Activated CD4-positive, alpha-beta T cell treated with anti-CD3 and anti-CD28 coated beads, Interleukin-2, amount 10 ng/mL, durations not matched to agents 24 days and 14 days (primary cell): Measurements from ENCODE around the gene CCDC78. TPM values are rescaled to one million over a fixed set of nuclear protein-coding genes. Genes with fewer than 3 reads are reported as not detected.
"Not testable (repeated sequence)": the region's sequence is repeated elsewhere in the genome, so short reads cannot be mapped to it uniquely, and the experiment has no call there.

Experiments used
- DNase-seq: peaks from one replicate; pipeline ENCODE4 v3.0.0; 2022
- H3K27ac Mint-ChIP-seq: one replicate; pipeline ENCODE4 v1.8.0; 2022; ENCODE audit warnings: mild to moderate bottlenecking, mixed read lengths
- H3K27me3 Mint-ChIP-seq: one replicate; pipeline ENCODE4 v1.8.0; 2022; ENCODE audit warnings: mixed read lengths
- H3K36me3 Mint-ChIP-seq: one replicate; pipeline ENCODE4 v1.8.0; 2022; ENCODE audit warnings: low read depth, mild to moderate bottlenecking, mixed read lengths
- H3K4me1 Mint-ChIP-seq: one replicate; pipeline ENCODE4 v1.8.0; 2021; ENCODE audit warnings: mixed read lengths
- H3K4me3 Mint-ChIP-seq: one replicate; pipeline ENCODE4 v1.8.0; 2022; ENCODE audit warnings: mild to moderate bottlenecking, moderate library complexity, mixed read lengths
- H3K9me3 Mint-ChIP-seq: one replicate; pipeline ENCODE4 v1.8.0; 2021; ENCODE audit warnings: mixed read lengths
- intact Hi-C: fragments of 100-400 bp; cut with micrococcal nuclease; formaldehyde crosslinking; loops from one replicate; pipeline ENCODE4 v1.15.1; 2023
- total RNA-seq: library from RNA; stranded (reverse); gene quantifications from 2 replicates; pipeline ENCODE4 v1.2.3, GENCODE V29; 2022

The CCDC78 gene
- total RNA-seq, 1 donor from 2014 or later, result 6.9 TPM

DNA sequence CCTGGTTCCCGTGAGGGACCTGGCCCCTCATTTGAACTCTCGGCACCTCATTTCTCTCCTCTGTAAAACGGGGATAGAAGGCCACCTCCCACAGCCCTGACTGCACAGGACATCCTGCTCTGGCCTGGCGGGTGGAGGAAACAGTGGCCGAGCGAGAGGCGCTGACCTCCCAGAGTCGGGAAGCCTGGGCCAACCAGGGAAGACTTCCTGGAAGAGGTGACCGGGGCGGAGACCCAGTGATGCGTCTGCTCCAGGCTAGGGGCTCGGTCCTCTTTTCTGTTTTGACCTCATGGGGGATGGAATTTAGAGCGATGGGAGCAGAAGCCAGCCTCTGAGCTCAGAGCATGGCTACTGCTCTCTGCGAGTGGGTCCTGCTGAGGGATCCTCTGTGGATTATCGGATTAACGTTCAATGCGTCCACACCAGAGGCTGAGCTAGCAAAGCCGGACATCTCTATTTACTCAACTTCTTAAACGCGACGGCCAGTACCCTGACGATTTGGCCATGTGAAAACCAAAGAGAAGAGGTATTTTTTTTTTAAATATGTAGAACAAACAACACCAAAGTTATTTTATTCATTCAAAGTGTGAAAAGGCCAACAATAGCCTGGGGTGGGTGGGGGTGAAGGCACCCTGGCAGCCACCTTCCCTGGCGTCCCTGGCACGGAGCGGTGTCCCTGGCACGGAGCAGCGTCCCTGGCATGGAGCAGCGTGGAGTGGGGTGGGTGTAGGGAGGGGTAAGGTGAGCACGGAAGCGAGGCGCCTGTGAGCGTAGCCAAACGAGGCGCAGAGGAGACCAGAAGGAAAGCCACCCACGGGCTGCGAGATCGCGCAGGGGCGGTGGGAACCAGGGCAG is 25.1 kb upstream of the CCDC78 start:
- DNase-seq, result no peak
- Mint-ChIP-seq H3K27me3 (peaks cover 5% of the 10 kb centered on the region), H3K27ac (no peak overlapping the region), H3K36me3 (no peaks in the 10 kb centered on the region), H3K9me3 (no peaks in the 10 kb centered on the region), H3K4me1 (no peaks in the 10 kb centered on the region), H3K4me3 (no peak overlapping the region)
- intact Hi-C loops, result no loop called here

DNA sequence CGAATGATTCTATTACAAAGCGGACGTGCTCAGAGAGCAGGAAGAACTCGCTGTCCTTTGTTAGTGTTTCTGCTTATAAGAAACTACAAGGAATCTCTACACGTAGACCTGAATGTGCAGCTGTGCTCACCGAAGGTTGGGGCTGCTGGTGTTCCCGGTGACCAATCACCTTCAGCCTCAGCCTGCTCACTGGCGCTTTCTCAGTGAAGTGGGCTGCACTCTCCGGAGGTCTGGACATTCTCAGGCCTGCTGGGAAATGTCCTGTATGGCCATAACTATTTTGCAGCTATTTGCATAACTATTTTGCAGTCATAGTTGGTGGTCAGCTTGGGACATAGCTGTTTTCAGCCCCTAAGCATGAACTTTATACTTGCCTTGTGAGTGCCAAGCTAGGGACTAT is 24.2 kb upstream of the CCDC78 start:
- H3K27me3 Mint-ChIP-seq, result peaks cover 2% of the 10 kb centered on the region
- H3K36me3 Mint-ChIP-seq, result no peaks in the 10 kb centered on the region
- no peaks in the 10 kb centered on the region for H3K4me1 Mint-ChIP-seq
- H3K4me3 Mint-ChIP-seq, result no peak overlapping the region
- intact Hi-C loops, result no loop called here
- DNase-seq, result no peak
- H3K9me3 Mint-ChIP-seq, result no peaks in the 10 kb centered on the region
- H3K27ac Mint-ChIP-seq, result no peak overlapping the region

DNA sequence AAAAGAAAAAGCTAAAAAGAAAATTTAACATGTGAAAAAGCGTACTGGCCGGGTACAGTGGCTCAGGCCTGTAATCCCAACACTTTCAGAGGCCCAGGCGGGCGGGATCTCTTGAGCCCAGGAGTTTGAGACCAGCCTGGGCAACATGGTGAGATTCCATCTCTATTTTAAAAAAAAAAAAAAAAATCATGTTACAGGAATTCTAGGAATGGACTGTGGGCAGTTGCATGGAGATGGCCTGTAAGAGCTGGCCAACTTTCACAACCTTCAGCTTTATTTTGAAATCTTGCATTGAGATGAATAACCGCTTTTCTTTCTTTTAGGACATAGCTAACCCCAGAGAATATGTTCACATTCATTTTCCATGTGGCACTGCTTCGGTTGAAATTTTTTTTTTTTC is 22.8 kb upstream of the CCDC78 start:
- H3K27ac Mint-ChIP-seq, result no peak overlapping the region
- intact Hi-C loops, result no loop called here
- H3K9me3 Mint-ChIP-seq, result no peaks in the 10 kb centered on the region
- H3K4me1 Mint-ChIP-seq, result no peaks in the 10 kb centered on the region
- no peak for DNase-seq
- no peaks in the 10 kb centered on the region for H3K36me3 Mint-ChIP-seq
- H3K4me3 Mint-ChIP-seq, result no peak overlapping the region
- H3K27me3 Mint-ChIP-seq, result no peaks in the 10 kb centered on the region

DNA sequence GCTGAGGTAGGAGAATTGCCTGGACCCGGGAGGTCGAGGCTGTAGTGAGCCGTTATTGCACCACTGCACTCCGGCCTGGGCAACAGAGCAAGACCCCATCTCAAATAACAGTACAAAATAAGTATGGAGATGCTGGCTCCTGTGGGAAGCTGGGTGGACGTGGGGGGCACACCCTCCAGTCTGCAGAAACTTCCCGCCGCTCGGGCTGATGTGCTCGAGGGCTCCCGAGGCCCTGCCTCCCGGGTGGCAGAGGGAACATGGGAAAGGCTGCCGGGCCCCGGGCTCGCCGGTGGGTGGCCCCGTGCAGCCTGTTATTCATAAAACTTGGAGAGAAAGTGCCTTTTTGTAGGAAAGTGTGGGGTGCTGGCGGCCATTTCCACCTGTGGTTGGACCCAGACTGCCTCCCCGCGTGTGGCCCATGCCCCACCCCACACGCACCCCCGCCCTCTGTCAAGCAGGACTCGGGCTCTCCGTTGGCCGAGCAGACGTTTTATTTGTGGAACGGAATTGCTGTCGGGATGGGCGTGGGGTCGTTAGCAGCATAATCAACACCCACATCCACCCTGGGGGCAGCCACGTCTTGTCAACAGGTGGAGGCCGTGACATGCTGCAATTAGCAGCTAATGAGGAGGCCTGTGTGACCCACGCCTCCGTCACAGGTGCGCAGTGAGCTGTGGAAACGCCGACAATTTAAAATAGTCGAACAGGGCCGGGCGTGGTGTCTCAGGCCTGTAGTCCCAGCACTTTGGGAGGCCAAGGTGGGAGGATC is 21.9 kb upstream of the CCDC78 start:
- DNase-seq, result no peak
- H3K9me3 Mint-ChIP-seq, result no peaks in the 10 kb centered on the region
- H3K4me3 Mint-ChIP-seq, result no peak overlapping the region
- H3K36me3 Mint-ChIP-seq, result no peaks in the 10 kb centered on the region
- H3K4me1 Mint-ChIP-seq, result no peaks in the 10 kb centered on the region
- no peaks in the 10 kb centered on the region for H3K27me3 Mint-ChIP-seq
- no peak overlapping the region for H3K27ac Mint-ChIP-seq
- intact Hi-C loops, result no loop called here

DNA sequence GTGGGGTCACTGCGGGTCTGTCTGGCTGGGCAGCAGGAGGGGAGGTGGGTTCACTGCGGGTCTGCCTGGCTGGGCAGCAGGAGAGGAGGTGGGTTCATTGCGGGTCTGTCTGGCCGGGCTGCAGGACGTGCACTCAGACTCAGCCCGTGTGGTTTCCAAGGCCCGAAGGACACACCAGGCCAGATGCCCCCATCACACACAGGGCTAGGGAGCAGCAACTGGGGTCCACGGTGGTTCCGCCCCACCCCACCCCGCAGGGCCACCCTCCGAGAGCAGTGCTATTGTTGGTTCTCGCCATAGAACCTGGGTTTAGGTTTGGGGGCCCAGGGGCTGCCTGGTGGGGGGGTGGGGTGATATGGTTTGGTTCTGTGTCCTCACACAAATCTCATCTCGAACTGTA is 20.4 kb upstream of the CCDC78 start:
- no peaks in the 10 kb centered on the region for H3K36me3 Mint-ChIP-seq

DNA sequence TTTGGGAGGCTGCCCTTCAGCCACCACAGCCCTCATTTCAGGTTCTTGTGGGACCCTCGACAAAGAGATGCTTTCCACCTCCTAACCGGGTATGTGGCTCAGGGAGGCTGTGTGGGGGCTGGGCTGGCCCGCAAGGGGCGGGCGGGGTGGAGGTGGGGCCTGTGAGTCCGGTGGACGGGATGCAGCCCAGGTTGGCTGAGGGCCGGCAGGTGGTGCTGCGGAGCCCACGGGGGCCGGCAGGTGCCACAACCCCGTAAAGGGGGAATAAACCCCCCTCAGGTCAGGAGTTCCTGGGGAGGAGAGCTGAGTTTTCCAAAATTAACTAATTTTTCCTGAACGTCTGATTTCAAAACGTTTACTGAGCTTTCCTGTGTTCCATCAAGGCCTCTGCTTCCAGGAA is 19.5 kb upstream of the CCDC78 start:
- H3K27me3 Mint-ChIP-seq, result no peaks in the 10 kb centered on the region
- no peaks in the 10 kb centered on the region for H3K36me3 Mint-ChIP-seq
- H3K9me3 Mint-ChIP-seq, result no peaks in the 10 kb centered on the region
- no peak overlapping the region for H3K4me3 Mint-ChIP-seq
- DNase-seq, result no peak
- H3K27ac Mint-ChIP-seq, result no peak overlapping the region
- intact Hi-C loops, result no loop called here
- H3K4me1 Mint-ChIP-seq, result no peaks in the 10 kb centered on the region

More for the DNA sequence above, 20.4 kb upstream of the CCDC78 start:
- intact Hi-C loops, result no loop called here
- H3K4me1 Mint-ChIP-seq, result no peaks in the 10 kb centered on the region
- H3K27ac Mint-ChIP-seq, result no peak overlapping the region
- H3K4me3 Mint-ChIP-seq, result no peak overlapping the region
- H3K27me3 Mint-ChIP-seq, result no peaks in the 10 kb centered on the region
- no peaks in the 10 kb centered on the region for H3K9me3 Mint-ChIP-seq
- no peak for DNase-seq

DNA sequence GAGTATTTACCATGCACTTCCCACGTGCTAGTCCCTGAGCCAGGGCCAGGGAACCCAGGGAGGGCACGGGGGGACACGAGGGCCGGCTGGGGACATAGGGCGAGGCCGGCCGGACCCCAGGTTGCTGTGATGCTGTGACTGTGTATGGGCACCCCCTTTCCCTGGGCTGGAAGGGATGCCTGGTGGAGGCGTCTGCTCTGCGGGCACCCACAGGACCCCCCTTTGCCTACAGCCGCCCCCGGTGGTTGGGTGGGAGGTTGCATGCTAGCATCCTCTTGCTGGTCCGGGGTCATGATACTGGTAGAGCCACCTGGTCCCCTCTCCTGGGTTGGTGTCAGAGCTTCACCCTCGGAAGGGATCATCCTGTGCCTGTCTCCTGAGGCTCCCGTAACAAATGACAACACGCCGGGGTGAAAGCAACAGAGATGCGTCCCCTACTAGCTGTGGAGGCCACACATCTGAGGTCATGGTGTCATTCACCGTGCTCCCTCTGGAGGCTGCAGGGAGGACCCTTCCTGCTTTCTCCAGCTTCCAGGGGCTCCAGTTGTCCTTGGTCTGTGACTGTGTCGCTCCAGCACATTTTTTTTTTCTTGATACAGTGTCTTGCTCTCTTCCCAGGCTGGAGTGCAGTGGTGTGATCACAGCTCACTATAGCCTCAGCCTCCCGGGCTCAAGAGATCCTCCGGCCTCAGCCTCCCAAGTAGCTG is 17.7 kb upstream of the CCDC78 start:
- peaks cover 4% of the 10 kb centered on the region for H3K36me3 Mint-ChIP-seq
- no peaks in the 10 kb centered on the region for H3K27me3 Mint-ChIP-seq
- no peak overlapping the region for H3K4me3 Mint-ChIP-seq
- H3K27ac Mint-ChIP-seq, result no peak overlapping the region
- DNase-seq, result no peak
- H3K4me1 Mint-ChIP-seq, result no peaks in the 10 kb centered on the region
- intact Hi-C loops, result loop anchor here (5.0 kb wide), 1 partner anchor 43 kb away; the partner anchor contains the start of genes CHTF18 and RPUSD1
- H3K9me3 Mint-ChIP-seq, result no peaks in the 10 kb centered on the region

DNA sequence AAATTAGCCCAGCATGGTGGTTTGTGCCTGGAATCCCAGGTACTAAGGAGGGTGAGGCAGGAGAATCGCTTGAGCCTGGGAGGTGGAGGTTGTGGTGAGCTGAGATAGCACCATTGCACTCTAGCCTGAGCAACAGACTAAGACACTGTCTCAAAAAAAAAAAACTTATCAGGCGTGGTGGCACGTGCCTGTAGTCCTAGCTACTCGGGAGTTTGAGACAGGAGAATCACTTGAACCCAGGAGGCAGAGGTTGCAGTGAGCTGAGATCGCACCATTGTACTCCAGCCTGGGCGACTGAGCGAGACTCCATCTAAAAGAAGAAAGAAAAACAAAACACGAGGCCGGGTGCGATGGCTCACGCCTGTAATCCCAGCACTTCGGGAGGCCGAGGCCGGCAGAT is 16.7 kb upstream of the CCDC78 start:
- not testable (repeated sequence) for H3K9me3 Mint-ChIP-seq, H3K4me1 Mint-ChIP-seq, H3K27ac Mint-ChIP-seq, DNase-seq, H3K27me3 Mint-ChIP-seq, H3K4me3 Mint-ChIP-seq, H3K36me3 Mint-ChIP-seq
- intact Hi-C loops, result loop anchor here (5.0 kb wide), 1 partner anchor 44 kb away; the partner anchor contains the start of genes CHTF18 and RPUSD1

DNA sequence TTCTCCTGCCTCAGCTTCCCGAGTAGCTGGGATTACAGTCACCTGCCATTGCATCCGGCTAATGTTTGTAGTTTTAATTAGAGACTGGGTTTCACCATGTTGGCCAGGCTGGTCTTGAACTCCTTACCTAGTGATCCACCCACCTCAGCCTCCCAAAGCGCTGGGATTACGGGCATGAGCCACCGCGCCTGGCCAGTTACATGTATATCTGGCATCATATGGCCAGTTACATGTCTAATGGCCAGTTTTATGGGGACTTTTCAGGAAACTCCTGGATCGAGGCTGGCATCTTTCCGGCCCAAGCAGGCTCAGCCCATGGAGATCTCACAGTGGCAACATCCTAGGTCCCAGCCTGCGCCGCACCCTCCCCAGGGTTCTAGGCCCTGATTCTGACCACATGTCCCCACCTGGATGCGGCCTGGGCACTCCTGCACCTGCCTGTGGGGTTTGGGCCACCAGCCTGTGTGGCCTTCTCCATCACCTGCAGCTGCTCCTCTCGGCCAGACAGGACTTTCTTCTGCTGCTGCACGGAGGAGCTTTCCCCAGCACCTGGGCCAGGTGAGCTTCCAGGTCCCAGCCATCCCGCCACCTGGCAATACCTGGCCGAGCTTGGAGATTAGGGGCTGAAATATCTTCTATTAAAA is 15.9 kb upstream of the CCDC78 start:
- intact Hi-C loops, result loop anchor here (1.0 to 5.0 kb wide), 3 partner anchors 27 to 567 kb away; partner anchors contain the start of genes CHTF18, METRN, RPUSD1 and UBE2I
- Mint-ChIP-seq H3K27me3 (no peaks in the 10 kb centered on the region), H3K4me1 (peaks cover 4% of the 10 kb centered on the region), H3K9me3 (no peaks in the 10 kb centered on the region), H3K4me3 (peak overlapping the region; percentile 81), H3K36me3 (peaks cover 9% of the 10 kb centered on the region), H3K27ac (no peak overlapping the region)
- no peak for DNase-seq

DNA sequence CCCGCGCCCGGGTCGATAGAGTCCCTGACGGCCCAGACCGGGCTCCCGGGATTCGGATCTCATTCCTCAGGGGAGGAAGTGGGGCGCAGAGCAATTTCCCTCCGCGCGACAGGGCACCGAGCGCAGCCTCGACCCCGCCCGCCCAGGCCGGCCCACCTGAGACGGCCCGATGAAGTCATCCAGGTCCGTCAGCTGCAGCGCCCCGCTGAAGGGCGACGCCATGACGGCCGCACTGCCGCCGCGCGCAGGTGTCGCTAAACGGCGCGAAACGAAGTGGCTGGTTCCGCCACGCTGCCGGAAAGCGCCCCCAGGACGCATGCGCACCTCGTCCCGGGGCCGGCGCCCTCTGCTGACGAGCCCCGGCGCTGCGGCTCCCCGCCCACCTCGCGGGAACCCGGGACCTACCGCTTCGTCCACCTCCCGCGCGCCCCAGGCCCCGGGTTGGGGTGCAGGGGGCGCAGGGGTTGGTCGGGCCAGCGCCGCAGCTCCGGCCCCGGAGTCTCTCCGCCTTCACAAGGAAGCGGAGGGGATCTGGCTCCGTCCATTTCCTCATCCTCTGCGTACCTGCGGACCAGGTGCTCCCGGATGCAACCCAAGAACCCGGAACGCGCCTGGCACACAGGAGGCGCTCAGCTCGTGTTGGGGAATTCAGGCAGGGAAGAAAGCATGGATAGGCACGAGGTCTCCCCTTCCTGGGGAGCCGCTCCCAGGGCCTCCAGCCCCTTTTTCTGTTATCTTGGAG is 14.7 kb upstream of the CCDC78 start, which contains the start of gene CIAO3:
TSS of gene CIAO3 (minus strand) at position 234 of the 742 bp plus-strand sequence. CDS start at position 222, 12 bp downstream.
- Mint-ChIP-seq H3K27me3 (no peaks in the 10 kb centered on the region), H3K4me3 (peak within 1 kb of the TSS; percentile 85), H3K27ac (peak within 1 kb of the TSS; percentile 62), H3K4me1 (peaks cover 9% of the 10 kb centered on the region), H3K36me3 (peaks cover 16% of the 10 kb centered on the region), H3K9me3 (no peaks in the 10 kb centered on the region)
- peak; percentile 98 for DNase-seq
- intact Hi-C loops, result loop anchor here (1.0 to 5.0 kb wide), 3 partner anchors 26 to 568 kb away; partner anchors contain the start of genes CHTF18, METRN, RPUSD1 and UBE2I

DNA sequence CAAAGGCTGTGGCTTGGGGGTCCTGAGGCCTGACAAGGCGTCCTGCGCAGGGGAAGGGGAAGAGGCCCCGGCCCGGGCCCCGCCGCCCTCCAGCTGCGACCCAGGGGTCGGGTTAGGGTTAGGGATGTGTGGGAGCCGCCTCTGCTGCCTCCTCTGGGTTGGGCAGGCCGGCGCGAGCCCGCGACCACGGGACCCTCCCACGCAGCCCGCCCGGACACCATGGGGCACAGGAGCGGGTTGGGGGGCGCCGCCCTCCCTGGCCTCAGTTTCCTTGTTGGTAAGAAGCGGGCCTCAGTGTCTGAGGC is 14.2 kb upstream of the CCDC78 start:
- intact Hi-C loops, result loop anchor here (2.0 to 5.0 kb wide), 2 partner anchors 47 to 568 kb away; partner anchors contain the start of genes CHTF18, RPUSD1 and UBE2I
- H3K36me3 Mint-ChIP-seq, result peaks cover 18% of the 10 kb centered on the region
- H3K4me1 Mint-ChIP-seq, result peaks cover 11% of the 10 kb centered on the region
- peak overlapping the region; percentile 45 for H3K27ac Mint-ChIP-seq
- no peak for DNase-seq
- H3K9me3 Mint-ChIP-seq, result no peaks in the 10 kb centered on the region
- no peaks in the 10 kb centered on the region for H3K27me3 Mint-ChIP-seq
- H3K4me3 Mint-ChIP-seq, result peak overlapping the region; percentile 85

DNA sequence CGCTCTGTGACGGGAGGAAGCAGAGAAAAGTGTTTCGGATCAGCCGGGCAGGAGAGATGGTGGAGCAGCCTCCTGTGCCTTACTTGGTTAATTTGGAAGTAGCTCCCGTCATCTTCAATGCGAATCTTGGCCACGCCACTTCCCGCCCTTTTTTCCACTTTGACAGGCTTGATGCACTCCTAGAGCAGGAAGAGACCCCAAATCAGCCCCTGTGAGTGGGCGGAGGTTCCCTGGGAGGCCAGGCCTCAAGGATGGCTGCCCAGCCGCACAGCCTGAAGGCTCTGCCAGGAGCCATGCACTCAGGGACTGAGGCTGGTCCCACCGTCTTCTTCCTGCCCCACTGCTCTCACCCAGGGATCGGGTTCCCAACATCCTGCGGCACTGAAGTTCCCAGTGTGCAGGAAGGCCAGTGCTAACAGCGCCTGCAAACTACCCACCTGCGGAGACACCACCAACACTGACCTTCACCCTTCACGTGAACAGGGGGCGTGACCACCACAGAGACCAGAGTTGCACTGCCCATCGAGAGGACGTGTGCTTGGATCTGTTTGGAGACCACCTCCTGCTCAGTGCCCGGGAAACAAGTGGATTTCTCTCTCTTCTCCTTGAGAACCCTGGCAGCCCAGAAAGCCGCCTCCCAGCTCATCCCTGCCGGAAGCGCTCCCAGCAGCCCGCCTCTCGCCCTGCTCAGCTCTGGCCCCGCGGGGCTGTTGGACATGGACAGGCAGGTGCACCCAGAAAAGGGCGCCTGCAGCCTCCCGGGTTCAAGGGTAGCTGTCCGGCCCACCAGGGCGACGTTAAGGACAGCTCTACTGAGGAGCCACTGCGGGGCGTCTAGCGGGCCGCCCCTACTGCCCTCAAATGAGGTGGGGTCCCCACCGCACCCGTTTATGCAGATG is 13.6 kb upstream of the CCDC78 start:
- intact Hi-C loops, result loop anchor here (2.0 to 5.0 kb wide), 2 partner anchors 47 to 569 kb away; partner anchors contain the start of genes CHTF18, RPUSD1 and UBE2I
- H3K9me3 Mint-ChIP-seq, result no peaks in the 10 kb centered on the region

More for the DNA sequence above, 13.6 kb upstream of the CCDC78 start:
- peaks cover 20% of the 10 kb centered on the region for H3K36me3 Mint-ChIP-seq
- H3K27me3 Mint-ChIP-seq, result no peaks in the 10 kb centered on the region
- H3K4me3 Mint-ChIP-seq, result peak overlapping the region; percentile 85
- H3K27ac Mint-ChIP-seq, result peak overlapping the region; percentile 41
- DNase-seq, result no peak
- H3K4me1 Mint-ChIP-seq, result peaks cover 14% of the 10 kb centered on the region
